ENCODE measurements around the gene CYB5D1. TPM values are rescaled to one million over a fixed set of nuclear protein-coding genes. Genes with fewer than 3 reads are reported as not detected.
A peak's percentile ranks its signal among the peaks of the same experiment; 100 is the strongest.

Gene CYB5D1
- total and polyA plus RNA-seq, 2 of the 8 experiments (the other 6 are each of a cell fraction or from before 2014, with no cell fraction given): 11.0 to 18.0 TPM

DNA sequence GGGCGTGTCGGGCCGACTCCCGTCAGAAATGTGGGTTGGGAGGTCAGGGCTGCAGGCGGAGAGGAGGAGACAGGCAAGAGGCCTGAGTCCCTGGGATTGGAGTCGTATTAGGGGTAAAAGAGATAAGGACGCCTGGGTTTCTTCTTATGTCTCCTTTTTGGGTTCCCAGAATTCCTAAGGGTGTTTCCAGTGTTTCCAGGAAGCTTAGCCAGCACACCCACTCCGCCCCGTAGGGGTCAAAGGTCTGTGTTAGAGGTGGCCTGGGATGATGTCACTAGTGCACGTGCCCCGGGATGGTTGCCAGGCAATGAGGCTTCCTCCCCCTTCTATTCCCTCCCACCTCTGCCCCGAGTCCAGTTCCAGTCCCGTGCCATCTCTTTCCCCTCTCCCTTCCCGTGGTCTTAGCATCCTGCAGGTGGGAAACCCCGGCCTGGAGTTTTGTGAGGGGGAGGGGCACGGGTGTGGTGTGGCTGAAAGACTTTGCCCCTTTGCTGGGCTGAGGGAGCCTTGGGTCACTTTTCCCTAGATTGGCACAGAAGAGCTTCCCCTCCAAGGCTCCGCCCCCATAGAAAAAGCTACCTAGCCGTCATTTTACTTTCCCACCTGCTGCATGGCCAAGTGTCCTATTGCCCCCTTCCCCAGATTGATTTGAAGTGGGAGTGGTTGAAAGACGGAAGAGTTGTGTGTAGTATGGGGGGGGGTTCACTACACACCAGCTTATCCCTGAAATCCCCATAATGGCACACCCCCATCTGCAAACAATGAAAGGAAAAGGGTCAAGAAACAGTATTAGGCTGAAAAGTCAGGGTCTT, 21.0 kb upstream of the CYB5D1 start (continued):
- TF ChIP-seq ZNF274 (IDR thresholded peaks at IDR 0.05; ENCODE audit: borderline replicate concordance, extremely low read depth, low read length) (no peak), KDM5A (IDR thresholded peaks at IDR 0.05; ENCODE audit: low read length) (no peak), CBX5 (IDR thresholded peaks at IDR 0.05; ENCODE audit: low read depth, low read length) (no peak), FOSL1 (IDR thresholded peaks at IDR 0.05; ENCODE audit: insufficient read depth, low read depth, low read length) (no peak), POLR2AphosphoS5 (IDR thresholded peaks at IDR 0.05; ENCODE audit: low read depth, low read length) (no peak), TAF1 (IDR thresholded peaks at IDR 0.05; ENCODE audit: low read depth, low read length) (peak; percentile 48; the same call in 1 of the 2 replicates), TBP (IDR thresholded peaks at IDR 0.05; ENCODE audit: low read depth, low read length) (peak; percentile 43), RXRA (IDR thresholded peaks at IDR 0.05; ENCODE audit: insufficient read depth, low read depth, low read length) (peak; percentile 92), KDM4A (IDR thresholded peaks at IDR 0.05; ENCODE audit: low read depth, low read length, severe bottlenecking) (peak; percentile 21), PHF8 (conservative IDR thresholded peaks at IDR 0.05; ENCODE audit: low read depth, low read length) (no peak), BRCA1 (IDR thresholded peaks at IDR 0.05; ENCODE audit: low read depth, low read length) (no peak), CTBP2 (IDR thresholded peaks at IDR 0.05; ENCODE audit: borderline replicate concordance, insufficient read depth, insufficient read length, low read length) (peak; percentile 96), SRF (IDR thresholded peaks at IDR 0.05; ENCODE audit: low read depth, low read length) (no peak), ASH2L (IDR thresholded peaks at IDR 0.05; ENCODE audit: low read length) (no peak), GABPA (IDR thresholded peaks at IDR 0.05; ENCODE audit: borderline replicate concordance, insufficient read depth, low read length) (no peak; the same call in 1 of the 2 replicates), KDM1A (IDR thresholded peaks at IDR 0.05; ENCODE audit: borderline replicate concordance, low read length) (no peak)
- TF ChIP-seq, protein P1, sequence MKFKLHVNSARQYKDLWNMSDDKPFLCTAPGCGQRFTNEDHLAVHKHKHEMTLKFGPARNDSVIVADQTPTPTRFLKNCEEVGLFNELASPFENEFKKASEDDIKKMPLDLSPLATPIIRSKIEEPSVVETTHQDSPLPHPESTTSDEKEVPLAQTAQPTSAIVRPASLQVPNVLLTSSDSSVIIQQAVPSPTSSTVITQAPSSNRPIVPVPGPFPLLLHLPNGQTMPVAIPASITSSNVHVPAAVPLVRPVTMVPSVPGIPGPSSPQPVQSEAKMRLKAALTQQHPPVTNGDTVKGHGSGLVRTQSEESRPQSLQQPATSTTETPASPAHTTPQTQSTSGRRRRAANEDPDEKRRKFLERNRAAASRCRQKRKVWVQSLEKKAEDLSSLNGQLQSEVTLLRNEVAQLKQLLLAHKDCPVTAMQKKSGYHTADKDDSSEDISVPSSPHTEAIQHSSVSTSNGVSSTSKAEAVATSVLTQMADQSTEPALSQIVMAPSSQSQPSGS (IDR thresholded peaks at IDR 0.05; ENCODE audit: low read length): peak; percentile 100
- TF ChIP-seq, protein P2, sequence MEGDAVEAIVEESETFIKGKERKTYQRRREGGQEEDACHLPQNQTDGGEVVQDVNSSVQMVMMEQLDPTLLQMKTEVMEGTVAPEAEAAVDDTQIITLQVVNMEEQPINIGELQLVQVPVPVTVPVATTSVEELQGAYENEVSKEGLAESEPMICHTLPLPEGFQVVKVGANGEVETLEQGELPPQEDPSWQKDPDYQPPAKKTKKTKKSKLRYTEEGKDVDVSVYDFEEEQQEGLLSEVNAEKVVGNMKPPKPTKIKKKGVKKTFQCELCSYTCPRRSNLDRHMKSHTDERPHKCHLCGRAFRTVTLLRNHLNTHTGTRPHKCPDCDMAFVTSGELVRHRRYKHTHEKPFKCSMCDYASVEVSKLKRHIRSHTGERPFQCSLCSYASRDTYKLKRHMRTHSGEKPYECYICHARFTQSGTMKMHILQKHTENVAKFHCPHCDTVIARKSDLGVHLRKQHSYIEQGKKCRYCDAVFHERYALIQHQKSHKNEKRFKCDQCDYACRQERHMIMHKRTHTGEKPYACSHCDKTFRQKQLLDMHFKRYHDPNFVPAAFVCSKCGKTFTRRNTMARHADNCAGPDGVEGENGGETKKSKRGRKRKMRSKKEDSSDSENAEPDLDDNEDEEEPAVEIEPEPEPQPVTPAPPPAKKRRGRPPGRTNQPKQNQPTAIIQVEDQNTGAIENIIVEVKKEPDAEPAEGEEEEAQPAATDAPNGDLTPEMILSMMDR (IDR thresholded peaks at IDR 0.05; ENCODE audit: control extremely low read depth in 1 of 3, insufficient read depth in 1 of 3, low read depth in 1 of 3, low read length in 3 of 3): no peak
- TF ChIP-seq, protein P3, sequence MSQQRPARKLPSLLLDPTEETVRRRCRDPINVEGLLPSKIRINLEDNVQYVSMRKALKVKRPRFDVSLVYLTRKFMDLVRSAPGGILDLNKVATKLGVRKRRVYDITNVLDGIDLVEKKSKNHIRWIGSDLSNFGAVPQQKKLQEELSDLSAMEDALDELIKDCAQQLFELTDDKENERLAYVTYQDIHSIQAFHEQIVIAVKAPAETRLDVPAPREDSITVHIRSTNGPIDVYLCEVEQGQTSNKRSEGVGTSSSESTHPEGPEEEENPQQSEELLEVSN (IDR thresholded peaks at IDR 0.05): peak; percentile 85

All from H1 (cell line).